Measurements from ENCODE around the gene CCDC57.
"Not testable (repeated sequence)": the region's sequence is repeated elsewhere in the genome, so short reads cannot be mapped to it uniquely, and the experiment has no call there.

Gene CCDC57

GRCh38 chr17:82152556-82153294, 59.9 kb downstream of the CCDC57 start:
- DNase-seq (ENCODE audit: low read depth), result no peak

GRCh38 chr17:82152114-82152513, 60.5 kb downstream of the CCDC57 start:
- no peak for DNase-seq (ENCODE audit: low read depth)

GRCh38 chr17:82151106-82151957, 61.3 kb downstream of the CCDC57 start:
- DNase-seq (ENCODE audit: low read depth), result no peak

- no peak for DNase-seq (ENCODE audit: low read depth)
Measured at GRCh38 chr17:82149401-82150099, 63.1 kb downstream of the CCDC57 start.

GRCh38 chr17:82148997-82149396, 63.6 kb downstream of the CCDC57 start:
- DNase-seq (ENCODE audit: low read depth), result no peak

- no peak for DNase-seq (ENCODE audit: low read depth)
Measured at GRCh38 chr17:82148011-82148410, 64.6 kb downstream of the CCDC57 start.

- no peak for DNase-seq (ENCODE audit: low read depth)
Measured at GRCh38 chr17:82146663-82147654, 65.7 kb downstream of the CCDC57 start.

- no peak for DNase-seq (ENCODE audit: low read depth)
Measured at GRCh38 chr17:82145550-82146155, 67.0 kb downstream of the CCDC57 start.

GRCh38 chr17:82143333-82143732, 69.3 kb downstream of the CCDC57 start:
- DNase-seq (ENCODE audit: low read depth), result no peak

GRCh38 chr17:82139961-82140360, 72.7 kb downstream of the CCDC57 start:
- not testable (repeated sequence) for DNase-seq (ENCODE audit: low read depth)

- DNase-seq (ENCODE audit: low read depth), result no peak
Measured at GRCh38 chr17:82138511-82138992, 74.1 kb downstream of the CCDC57 start.

GRCh38 chr17:82134101-82134500, 78.5 kb downstream of the CCDC57 start:
- DNase-seq (ENCODE audit: low read depth), result no peak

- not testable (repeated sequence) for DNase-seq (ENCODE audit: low read depth)
Measured at GRCh38 chr17:82133166-82133953, 79.3 kb downstream of the CCDC57 start.

- no peak for DNase-seq (ENCODE audit: low read depth)
Measured at GRCh38 chr17:82129095-82129494, 83.5 kb downstream of the CCDC57 start.

- no peak for DNase-seq (ENCODE audit: low read depth)
Measured at GRCh38 chr17:82128287-82128686, 84.4 kb downstream of the CCDC57 start.

GRCh38 chr17:82127704-82128103, 84.9 kb downstream of the CCDC57 start:
- no peak for DNase-seq (ENCODE audit: low read depth)

GRCh38 chr17:82127315-82127595, 85.4 kb downstream of the CCDC57 start:
- DNase-seq (ENCODE audit: low read depth), result no peak

- peak; percentile 75 for DNase-seq (ENCODE audit: low read depth)
Measured at GRCh38 chr17:82126556-82127314, 85.9 kb downstream of the CCDC57 start.

GRCh38 chr17:82124101-82124500, 88.5 kb downstream of the CCDC57 start:
- DNase-seq (ENCODE audit: low read depth), result no peak
